Activated T-cell treated with anti-CD3 and anti-CD28 coated beads for 1 hour (primary cell): ENCODE data around the gene GNAO1.

ENCODE experiments used
- DNase-seq: peaks from one replicate; pipeline ENCODE4 v3.0.0-alpha.2; 2020; ENCODE audit warnings: low read depth

The GNAO1 gene

DNA sequence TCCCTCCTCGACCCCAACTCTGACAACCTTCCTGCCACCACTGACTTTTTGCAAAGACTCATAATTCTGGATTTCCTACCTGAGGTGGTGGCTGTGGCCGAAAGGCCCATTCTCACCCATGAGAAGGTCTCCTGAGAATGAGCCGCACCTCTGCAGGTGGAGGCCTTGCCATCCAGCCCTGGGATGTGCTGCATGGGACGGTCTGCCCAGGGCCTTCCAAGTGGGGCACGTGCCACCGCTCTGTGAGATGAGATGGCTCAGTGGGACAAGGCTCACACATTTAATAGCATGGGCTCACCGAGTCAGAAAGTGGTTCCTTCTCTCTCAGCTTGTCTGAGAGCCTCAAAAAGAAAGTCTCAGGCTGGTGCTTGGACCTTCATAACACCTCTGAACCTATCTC, 121.3 kb downstream of the GNAO1 start:
- no peak for DNase-seq

DNA sequence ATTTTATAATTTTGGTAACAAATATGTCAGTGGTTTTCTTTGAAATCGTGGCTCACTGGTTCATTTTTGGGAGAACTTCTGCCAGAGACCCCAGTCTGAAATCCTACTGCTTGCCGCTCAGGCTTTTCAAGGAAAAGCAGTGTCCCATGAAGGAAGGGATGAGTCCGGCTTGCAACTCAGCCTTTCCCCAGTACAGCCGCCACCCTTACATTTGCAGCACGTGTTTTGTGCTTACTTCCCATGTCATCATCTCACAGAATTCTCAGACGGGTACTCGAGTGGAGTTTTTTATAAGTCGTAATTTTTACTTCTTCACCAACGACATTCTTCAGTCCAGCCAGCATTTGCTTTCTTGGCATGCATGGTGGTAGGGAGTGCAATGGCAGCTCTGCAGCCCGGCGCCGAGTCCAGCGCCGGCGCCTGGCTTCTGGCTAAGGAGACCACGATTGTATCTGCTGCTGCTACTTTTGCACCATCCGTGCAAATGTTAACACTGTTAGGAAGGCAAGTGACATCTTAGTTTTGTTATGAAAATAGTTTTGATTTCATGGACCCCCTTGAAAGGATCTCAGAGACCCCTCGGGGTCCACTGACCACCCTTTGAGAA, 123.1 kb downstream of the GNAO1 start:
- DNase-seq = no peak

DNA sequence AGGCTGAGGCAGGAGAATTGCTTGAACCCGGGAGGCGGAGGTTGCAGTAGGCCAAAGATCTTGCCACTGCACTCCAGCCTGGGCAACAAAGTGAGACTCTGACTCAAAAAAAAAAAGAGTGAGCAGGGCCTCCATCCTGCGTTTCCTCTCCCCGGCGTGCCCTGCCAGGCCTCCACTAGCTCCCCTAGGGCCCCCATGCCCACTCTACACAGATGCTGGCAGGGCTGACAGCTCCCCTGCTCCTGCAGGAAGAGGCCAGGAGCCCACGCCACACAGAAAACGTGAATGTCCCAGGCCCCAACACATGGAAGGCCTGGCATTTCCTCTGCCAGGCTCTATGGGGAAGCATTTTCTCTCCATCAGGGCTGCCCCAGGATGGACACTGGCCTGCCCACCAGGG, 124.7 kb downstream of the GNAO1 start:
- DNase-seq = no peak

DNA sequence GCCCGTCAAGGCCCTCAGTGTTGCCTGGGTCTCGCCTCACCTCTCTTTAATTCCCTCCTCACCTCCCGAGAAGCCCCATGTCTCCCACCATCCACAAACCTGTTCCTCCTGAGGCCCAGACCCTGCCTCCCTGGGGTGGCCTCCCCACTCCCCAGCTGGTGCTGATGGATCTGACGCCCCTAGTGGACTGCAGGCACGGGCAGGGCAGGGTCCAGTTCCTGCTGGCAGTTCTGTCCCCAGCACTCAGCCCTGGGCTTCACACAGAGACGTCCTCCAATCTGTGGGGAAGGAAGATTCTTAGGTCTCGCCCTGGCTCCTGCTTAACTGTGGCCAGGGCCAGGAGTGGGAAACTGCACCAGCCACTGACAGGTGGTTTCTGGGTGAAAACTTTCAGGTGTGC, 125.3 kb downstream of the GNAO1 start:
- no peak for DNase-seq

DNA sequence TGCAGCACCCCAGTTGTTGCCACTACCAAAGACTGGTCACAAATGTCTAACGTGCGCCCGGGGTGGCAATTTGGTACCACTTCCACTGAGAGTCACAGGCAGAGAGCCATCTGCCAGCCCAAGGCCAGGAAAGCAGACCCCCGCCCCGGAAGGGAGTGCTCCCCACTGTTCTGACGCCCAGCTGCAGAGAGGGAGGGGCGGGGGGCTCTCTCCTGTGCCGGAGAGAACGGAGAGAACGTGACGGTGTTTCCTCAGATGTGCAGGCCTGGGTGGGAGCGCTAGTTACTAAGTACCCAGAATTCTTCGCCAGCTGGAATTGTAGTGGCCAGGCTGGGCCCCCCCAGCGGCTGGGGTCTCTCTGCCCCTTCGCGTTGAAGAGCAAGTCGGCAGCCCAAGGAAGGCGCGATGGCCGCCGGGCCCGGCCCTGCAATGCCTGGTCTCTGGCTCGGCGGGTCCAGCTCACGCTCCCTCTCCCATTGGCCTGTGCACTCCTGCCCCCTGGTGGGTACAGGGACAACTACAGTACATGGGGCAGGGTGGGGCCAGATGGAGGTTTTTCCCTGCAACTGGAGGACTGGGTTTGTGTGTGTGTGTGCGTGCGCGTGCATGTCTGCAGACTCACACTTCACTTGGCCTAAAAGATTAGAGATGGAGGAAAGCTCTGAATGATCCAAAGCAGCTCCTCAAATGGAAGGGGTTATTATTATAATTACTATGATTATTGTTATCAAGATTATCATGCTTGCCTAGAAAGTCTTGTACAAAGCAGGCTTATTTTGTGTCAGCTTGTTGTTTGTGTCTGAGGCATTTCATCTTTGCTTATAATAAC, 126.9 kb downstream of the GNAO1 start:
- peak; percentile 69 for DNase-seq

DNA sequence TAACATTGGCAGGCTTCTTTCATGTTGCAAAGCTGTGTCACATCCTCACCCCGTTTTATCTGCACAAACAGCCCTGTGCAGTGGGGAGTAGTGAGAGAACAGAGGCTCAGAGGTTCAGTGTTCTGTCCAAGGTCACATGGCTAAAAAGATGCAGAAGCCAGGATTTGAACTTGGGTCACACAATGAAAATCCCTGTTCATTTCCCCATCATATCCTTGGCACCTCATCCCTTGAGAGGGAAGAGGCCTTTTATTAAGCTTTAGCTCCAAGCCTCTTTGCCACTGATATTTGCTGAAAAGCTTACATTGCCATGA, 127.5 kb downstream of the GNAO1 start:
- DNase-seq = no peak

DNA sequence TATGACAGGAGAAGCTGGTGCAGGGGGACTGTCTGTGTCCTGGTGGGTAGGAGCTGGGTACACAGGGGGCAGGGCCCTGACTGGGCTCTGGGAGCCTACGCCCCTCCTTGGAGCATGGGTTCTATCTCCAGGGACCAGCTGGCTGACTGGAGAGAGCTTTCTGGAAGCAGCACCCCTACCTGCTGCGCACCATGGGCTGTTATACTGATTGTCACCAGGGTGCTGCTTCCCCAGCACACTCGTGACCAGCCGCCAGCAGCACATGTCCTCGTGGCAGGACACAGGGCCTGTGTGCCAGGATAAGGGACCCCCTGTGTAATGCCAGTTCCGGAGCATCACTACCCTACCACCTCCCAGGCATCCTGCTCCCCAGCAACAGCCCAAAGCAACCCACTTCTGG, 128.1 kb downstream of the GNAO1 start:
- no peak for DNase-seq

DNA sequence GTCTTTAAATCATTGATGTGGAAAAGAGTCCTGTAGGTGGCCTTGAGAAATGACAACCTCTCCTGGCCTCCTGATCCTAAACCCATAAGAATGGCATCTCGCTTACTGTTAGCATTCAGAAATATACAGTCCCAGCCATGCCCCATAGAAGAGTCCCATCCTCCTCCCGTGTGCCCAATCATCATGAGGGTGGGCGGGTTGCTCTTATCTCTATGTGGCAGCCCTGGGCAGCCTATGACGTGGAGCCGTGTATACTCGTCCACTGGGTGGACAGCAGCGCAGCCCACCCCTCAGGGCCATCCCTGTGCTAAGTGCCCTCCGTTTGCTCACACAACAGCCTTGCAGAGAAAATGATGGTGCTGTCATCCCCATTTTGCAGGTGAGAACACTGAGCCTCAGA, 128.8 kb downstream of the GNAO1 start:
- no peak for DNase-seq

DNA sequence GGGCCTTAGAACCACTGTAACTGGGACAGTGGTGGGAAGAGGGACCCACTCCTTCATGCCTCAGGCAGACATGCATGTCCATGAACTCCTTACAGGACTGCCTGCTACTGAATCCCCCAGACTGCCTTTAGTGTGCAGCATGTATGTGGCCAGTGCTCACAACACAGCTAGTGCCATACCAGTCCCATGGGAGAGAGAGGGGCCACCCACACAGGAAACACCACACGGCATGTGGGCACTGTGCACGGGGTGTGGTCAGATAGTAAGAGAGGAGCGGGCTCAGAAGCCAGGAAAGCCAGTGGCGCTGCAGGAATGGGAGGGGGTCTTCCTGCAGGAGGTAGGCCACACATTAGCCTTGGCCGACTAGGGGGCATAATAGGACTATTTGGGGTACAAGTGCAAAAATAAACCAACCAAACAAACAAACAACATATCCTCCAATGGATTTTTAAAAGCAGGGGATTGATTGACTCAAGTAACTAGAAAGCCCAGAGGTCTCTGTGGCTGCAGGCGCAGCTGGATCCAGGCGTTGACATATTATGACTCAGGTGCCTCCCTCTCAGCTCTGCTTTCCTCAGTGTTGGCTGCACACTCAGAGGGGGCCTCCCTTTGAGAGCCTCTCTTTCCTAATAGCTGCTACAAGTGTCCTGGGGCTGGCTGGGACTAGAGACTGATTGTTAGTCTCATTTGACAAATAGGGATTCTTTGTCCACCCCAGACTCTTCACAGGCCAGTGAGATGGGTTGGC, 129.7 kb downstream of the GNAO1 start:
- DNase-seq = no peak

DNA sequence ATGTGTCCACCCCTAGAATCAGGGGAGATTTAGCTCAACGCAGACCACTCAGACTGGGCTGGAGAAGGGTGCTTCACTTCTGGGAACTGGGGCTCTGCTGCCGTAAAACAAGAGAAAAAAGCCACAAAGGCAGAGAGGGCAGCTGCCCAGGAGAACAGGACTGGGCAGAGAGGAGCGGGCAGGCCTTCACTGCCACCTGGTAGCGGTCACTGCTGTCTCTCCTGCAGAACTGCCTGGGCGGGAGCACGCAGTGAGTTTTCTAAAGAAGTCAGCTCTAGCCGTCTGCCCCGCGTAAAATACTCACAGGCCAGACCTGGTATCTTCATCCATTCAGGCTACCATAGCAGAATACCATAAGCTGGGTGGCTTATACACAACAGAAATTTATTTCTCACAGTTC, 130.3 kb downstream of the GNAO1 start:
- DNase-seq = no peak

DNA sequence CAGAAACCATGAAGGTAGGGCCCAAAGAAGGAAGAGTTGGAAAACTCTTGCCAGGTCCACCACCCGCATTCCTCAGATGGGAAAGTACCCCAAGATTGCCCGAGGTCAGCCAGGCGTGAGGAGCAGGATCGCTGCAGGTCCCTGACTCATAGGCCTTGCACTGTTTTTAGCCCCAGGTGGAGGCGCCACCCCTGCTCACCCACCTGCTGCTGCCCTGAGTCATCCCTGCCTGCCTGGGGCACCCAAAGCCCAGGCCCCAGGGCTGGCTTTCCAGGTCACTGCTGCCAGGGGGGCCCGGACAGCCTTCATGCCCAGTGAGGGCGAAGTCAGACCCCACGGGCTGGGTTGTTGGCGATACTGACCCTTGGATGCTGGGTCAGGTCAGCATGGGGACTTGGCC, 133.1 kb downstream of the GNAO1 start:
- DNase-seq = no peak

DNA sequence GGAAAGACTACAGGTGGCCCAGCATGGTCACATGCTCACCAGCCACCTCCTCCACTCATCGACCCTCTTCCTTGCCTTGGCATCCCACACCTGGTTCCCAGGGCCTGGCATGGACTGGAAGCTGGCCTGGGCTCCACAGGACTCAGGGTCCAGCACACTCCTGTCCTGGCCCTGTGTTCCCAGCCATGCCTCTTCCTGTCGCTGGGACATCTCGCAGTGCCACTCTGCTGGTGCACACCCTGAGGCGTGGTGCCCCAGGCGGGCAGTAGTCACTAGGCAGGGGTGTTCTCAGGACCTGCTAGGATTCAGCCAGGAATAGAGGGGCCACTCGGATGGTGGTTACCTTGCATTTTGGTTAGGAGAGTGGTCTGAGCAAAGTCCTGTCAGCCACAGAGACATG, 134.7 kb downstream of the GNAO1 start:
- no peak for DNase-seq

DNA sequence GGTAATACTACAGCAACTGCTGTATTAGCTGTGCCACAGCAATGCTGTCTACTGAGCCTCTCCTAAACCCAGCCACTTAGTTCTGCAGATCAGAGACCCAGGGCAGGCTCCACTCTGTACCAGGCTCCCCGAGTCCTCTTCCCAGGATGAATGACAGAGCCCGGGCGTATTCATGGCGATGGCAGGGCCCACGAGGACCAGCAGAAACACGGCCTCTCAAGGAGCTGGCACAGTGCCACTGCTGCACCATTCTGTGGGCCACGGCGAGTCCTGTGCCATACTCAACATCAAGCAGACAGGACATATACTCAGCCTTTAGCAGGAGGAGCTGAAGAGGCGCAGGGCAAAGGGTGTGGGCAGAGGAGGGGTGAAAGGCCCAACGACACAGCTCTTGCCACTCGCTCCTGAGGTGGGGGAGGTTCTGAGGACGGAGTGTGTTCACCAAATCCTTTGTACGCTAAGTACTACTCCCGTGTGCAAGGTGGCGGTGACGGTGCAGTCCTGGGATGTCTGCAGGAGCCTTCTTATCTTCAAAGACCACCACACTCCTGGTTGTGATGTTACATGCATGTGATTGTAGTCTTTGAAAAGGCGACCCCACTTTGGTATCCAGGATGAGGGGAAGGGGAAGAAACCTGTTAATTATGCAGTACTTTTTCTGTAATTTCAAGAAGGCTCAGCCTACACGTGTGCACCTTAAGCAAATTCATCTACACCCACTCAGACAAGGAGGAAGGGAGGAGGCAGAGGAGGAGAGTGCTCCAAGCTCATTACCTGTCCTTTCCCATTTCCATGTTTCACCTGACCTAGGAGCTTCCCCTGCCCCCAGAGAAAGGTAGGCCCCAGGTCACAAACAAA, 136.0 kb downstream of the GNAO1 start:
- DNase-seq = no peak

DNA sequence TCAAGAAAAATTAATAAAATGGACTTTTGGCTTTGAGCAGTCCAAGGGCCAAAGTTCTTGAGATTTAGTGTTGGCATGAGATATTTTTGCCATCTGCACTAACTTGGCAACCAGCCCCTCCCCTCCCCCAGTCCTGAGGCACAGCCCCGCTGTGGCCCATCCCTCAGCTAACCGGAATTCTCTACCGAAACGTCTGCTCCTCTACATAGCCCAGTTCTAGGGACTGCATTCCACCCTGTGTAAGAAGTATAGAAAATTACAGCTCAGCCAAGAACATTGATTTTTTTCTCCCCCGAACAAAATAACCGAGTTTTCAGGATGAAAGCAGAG, 136.6 kb downstream of the GNAO1 start:
- no peak for DNase-seq

DNA sequence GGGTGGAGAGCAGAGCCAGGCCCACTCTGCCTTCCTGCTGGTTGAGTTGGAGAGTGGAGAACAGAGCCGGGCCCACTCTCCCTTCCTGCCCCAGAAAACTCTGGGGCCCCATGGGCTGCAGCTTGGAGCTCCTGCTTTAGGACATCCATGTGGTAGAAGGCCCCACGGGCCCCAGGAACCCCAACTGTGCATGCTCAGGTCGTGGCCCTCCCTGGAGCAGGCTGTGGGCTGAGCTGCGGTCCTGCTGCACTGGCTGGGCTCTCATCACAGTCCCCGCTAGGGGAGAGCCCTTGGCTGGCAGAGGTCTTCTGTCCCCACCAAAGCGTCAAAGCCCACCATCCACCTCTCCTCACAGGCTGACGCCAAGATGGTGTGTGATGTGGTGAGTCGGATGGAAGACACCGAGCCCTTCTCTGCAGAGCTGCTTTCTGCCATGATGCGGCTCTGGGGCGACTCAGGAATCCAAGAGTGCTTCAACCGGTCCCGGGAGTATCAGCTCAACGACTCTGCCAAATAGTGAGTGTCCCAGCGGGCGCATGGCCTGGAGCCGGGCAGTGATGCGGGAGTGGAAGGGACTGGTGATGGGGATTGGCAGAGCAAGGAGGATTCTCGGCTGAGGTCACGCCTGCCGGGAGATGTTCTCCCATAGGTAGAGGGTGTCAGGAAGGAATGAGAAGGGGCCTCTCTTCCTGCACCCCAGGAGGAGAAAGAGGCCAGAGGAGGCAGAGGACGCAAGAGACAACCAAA, 137.2 kb downstream of the GNAO1 start:
- DNase-seq = no peak

DNA sequence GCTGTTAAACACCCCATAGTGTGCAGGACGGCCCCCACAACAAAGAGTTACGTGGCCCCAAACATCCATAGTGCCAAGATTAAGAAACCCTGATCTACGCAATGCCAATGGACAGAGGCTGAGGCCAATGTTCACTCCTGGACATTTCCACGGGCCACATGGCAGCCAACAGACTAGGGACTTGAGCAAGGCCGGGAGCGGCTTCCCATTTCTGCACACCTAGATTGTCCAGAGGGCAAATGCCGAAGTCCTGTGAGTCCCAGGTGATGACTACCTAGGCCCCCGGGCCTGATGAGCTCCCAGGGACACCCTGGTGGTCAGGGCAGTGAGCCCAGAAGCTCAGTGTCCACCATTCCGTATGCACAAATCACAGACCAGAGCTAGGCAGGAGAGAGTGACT, 138.6 kb downstream of the GNAO1 start:
- DNase-seq = no peak

DNA sequence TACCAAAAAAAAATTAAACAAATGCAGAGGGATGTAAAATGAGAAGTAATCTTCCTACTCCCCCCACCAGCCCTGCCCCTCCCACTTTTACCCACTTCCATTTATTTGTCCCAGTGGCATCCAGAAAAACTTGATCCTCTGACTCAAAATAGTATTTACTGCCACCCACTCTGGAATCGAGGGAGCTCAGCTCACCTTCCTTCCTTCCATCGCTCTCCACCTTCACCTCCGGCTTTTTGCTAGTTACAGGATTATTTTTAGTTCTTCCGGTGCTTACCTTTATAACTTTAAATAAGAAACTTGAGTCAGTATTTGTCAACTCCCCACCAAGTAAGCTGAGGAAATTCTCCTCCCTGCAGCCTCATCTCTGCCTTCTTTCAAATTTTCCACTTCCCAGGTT, 139.2 kb downstream of the GNAO1 start:
- DNase-seq = no peak

DNA sequence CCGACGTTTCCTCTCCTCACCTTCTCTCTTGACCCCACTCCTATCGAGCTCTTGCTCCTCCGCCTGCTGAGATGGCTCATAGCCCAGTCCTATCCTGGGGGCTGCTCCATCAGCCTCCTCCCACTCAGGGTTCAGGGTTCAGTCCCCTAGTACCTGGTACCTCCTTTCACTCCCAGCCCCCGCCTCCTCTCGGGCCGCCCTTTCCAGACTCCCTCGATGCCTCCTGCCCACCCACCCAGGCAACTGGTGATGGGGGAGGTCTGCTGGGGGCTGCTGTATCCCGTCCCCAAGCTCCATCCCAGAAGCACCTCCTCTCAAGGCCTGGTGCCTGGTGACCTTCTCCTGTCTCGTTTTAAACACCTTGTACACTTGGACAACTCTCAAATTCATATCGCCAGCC, 140.1 kb downstream of the GNAO1 start:
- DNase-seq = no peak

DNA sequence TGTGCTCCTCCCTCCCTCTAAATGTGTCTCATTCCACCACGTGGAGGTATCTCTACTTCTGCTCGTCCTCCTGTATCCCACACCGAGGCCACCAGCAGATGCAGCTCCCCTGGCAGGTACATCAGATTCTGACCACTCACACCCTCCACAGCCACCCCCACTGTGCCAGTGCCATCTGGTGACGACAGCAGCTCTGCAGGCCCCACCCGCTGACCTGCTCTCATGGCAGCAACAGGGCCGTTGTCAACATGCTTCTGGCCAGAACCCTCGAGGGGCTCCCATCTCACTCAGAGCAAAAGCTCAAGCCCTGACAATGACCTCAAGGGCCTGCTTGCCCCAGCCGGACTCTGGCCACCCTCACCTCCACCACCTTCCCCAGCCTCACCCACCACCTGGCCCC, 140.6 kb downstream of the GNAO1 start:
- DNase-seq = no peak

DNA sequence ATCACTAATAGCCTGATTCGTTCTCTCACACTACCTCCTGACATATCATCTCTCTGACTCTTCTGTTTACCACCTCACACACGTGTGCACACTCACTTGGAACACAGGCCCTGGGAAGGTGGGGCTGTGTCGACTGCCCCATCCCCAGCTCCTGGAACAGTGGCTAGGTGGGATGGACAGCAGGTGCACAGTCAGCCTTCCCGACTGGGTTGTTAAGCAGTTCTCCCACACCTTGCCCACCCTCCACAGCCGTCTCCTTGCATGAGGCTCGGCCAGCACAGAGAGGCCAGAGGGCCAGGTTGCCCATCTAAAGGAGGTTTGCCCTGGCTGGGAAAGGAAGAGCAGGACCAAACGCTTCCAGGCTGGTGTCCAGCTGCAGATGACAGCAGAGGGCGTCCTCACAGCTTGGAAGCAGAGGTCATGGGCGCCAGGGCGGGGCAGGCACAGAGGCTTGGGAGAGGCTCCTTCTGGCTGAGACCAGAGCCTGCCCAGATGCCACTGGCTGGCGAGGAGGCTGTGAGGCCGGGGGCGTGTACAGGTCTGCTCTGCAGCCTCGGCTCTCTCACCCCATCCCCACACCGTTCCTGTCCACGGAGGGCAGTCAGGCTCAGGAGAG, 141.3 kb downstream of the GNAO1 start:
- DNase-seq = no peak

DNA sequence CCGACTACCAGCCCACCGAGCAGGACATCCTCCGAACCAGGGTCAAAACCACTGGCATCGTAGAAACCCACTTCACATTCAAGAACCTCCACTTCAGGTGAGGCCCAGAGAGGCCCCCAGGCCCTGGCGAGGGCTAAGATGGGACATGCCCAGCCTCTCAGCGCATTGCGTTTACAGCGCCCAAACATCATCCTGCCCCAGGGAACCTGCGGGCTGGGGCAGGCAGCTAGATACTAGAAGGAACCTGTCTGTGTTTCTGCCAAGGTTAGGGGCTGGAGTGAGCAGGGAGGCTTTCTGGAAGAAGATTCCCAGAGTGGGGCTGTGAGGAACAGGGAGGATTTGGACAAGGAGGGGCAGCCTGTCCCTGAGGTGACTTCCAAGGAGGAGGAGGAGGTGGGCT, 143.5 kb downstream of the GNAO1 start:
- DNase-seq = no peak
